HG03175 (cell line): ENCODE measurements around the gene NME9.

Source experiments
- ATAC-seq: cut with Tn5 transposase; IDR thresholded peaks from one replicate; pipeline ENCODE4 v1.9.1; 2021; ENCODE audit warnings: mild to moderate bottlenecking, moderate library complexity; ENCODE audit not compliant: unreplicated experiment

NME9 gene

DNA sequence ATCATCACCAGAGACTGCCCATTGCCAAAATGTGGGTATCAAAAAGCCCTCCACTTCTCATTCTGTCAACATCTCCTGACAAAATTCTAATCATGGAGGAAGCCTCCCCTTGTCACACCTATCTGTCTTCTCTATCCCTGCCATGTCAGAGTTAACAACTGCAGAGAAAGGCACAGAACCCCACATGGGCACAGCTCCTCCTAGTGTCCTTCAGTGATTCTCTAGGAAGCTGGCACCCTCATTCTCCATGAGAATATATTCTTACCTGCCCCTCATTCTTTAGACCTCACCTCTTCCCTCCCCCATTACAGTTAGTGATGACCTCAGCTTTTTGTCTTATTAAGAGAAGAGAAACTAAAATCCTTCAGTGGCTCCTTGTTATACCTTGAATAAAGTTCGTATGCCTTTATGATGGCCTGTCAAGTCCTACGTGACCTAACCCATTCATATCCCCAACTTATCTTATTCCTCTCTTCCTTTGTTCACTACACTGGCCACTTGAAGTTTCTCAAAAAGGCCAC lies 44.6 kb downstream of the NME9 start:
- no peak for ATAC-seq

DNA sequence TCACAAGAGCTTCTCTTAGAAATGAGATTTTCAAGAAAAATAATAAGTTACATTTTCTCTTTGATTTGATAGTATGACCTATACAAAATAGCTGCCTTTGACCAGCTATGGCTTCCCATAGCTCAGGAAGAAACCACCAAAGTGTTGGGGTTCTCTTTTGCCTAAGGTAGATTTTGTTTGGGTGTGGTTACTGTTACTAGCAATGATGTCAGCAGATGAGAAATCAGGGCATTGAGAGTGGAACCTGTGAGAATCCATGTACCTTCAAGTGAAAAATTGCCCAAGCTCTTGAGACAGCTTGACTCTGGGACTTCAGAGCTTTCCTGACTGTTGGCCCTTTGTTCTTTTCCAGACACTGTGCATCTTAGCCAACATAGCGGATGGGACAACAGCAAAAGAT lies 45.6 kb downstream of the NME9 start:
- ATAC-seq: no peak

DNA sequence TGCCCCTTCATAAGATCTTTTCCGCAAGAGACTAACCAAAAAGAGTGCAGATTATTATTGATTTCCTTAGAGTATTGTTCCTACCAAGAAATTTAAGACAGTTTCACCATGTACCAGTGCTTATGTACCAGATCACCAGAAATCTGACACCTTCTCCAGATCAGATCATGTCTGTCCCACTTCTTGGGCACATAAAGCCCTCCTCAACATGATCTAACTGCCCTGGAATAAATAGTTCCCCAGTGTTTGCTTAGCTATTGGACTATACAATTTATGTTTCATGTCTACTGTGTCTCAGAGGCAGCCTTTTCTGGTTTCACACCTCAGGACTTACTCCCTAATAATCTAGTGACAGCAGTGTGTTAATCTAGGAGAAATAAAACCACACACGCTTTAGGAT lies 46.8 kb downstream of the NME9 start:
- ATAC-seq: no peak

DNA sequence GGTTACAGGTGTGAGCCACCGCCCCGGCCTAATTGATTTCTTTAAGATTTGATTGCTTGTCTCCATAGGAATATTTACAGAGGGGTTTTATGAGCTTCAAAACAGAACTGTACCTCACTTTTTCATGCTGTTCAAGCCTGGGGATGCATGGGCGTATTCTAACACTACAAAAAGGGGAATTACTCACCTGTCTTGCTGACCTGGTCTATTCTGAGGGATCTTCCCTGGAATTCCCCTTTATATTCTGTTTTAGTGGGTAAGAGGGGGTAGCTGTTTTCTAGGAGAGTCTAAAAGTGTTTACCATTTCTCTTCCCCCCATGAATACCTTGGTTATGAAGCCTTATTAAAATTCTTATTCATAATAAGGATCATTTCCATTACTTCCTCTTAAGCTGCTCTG lies 48.1 kb downstream of the NME9 start:
- no peak for ATAC-seq

DNA sequence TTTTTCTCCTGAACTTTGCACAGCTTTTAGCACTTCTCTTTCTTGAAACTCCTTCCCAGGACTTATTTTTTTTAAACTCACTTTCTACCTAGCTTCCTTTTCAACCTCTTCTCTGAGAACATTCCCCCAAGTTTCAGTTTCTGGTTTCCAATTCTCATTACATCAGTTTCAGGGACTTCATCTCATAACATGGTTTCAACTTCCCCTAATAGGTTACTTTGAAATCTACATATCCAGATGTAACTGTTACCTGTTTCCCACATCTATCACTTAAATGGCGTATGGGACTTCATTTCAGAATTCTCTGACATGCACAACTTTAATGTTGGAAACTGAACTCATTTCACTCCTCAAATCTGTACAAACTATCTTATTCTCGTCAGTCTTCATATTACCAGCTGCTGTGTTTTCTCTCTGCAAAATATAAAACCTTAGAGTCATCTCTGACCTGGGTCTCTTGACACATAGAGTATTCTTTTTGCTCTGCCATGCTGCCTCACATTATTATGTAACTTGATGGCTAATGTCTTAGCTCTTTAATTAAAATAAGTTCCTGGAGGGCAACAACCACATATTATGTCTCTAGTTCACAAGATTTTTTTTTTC lies 58.4 kb downstream of the NME9 start:
- no peak for ATAC-seq

DNA sequence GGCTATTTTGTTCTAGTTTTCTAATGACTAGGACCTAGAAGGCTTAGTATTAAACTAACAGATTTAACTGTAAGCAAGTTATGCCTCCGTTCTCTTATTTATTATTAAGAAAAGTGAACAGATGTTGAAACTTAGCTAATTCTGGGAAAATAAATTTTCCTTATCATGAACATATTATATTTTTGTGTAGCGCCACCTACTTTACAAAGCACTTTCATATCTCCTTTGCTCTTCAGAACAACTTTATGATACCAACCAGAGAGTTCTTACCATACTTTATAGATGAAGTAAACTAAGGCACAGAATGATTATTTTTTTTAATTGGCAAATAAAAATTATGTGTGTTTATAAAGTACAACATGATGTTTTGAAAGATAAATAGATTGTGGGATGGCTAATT lies 59.4 kb downstream of the NME9 start:
- no peak for ATAC-seq

DNA sequence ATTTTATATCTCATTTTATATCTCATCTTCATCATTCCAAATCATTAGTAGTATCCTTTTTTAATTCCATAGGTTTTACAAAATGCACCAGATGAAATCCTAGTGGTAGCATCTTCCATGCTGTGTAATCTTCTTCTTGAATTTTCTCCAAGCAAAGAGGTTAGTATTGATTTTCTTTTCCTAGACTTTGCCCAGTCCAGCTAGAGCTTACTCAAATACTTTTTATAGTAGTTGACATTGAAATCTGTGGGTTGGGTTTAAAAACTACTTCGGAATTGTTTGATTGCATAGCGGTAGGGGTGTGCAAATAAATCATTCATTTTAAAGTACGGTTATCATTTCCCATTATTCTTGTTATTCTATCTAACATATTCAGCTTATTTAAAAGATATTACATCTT lies 62.6 kb downstream of the NME9 start:
- no peak for ATAC-seq

DNA sequence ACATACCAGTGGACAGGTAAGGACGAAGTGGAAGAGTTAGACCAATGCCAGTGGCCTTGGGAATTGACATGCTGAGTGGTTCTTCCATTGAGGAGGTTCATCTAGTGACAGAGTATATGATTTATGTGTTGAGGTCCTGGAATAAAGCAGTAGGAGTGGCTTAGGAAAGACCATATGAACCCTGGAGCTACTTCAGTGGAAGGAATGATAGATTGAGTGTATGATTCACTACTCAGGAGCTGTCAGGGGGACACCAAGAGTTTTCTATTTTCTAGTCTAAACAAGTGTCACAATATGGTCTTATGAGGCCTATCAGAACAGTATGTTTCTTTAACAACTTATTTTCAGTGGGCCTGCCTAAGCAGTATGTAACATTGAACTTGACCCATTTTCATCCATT lies 63.9 kb downstream of the NME9 start:
- no peak for ATAC-seq

DNA sequence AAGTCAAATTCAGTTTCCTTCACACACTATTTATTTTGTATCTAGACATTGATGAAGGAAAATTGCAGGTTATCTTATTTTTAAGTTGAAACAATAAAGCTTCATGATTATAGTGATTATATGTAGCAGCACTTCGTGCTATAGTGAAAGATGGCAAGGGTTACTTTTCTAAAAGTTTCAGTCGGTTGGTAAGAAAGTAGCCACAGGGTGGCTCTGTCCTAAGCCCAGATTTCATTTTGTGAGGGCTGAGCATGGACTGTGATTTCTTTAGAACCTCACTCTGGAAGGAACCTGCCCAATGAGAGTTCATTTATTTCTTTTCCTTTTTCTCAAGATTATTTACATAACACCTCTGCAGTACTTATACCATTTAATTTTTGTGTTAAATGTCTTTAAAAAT lies 66.5 kb downstream of the NME9 start:
- ATAC-seq: no peak

DNA sequence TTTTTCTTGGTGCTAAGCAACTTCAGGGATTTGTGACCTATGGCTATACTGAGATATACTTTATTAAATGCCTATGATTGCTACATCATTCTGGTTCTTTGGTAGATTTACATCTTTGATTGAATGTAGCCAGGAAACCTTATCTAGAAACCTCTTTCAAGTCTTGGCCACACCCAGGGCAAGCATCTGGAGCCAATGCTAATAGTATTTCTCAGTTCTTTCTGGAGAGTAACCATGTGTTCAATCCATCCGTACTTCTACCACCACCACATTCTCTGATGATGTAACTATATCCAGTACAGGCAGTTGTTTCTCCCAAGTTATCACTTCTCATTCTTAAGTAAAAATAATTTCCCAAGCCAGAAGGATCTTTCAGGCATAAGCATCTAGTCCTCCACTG lies 69.0 kb downstream of the NME9 start:
- ATAC-seq: no peak

DNA sequence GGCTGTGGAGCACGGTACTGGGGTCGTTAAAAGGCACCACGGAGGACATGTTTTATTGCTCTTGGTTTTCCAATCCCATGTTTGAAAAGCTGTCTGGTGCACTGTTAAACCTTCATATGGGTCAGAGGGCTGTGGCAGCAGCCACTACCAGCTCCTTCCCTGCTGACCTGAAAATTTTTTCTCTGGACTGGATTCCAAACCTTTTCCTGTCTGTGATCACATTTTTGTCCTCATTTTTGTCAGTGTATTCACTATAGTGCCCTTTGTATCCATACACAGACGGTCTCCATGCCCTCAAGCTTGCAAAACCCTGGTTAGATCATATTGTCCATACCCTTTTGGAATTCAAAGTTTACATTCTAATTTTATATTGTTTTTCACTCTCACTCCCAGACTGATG lies 70.5 kb downstream of the NME9 start:
- ATAC-seq: no peak

DNA sequence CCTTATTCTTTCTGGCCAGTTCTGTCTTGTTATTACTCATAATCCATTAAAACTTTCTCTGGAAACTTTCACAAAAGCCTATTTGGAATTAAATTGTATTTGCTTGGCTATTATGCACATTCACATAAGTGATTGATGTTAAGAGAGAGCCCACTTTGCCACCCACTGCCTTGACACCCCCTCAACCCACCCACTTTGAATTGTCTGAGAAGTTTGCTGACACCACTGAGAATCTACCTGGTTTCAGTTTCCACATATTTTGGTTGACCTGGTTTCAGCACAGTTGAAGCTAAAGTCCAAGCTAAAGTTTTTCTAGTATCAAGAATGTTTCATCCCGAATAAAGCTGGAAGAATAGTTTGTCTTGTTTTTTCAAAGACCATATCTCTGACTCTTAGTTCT lies 71.7 kb downstream of the NME9 start:
- ATAC-seq: no peak

DNA sequence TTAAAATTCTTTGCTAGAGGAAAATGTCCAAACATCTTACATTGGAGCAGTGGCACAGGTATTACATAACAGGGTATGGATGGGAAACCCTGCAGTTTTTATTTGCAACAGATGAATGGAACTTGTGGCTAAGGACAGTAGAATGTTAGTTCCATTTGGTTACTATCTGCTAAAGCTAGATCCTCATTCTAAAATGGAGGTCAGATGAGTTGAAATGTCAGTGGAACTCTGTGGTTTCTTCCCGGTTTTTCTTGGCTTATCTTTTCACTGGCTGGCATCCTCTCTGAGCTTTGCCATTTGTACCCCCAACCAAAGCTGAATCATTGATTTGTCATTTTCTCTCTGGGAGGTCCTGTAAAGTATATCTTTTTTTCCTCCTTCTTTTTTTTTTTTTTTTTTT lies 73.6 kb downstream of the NME9 start:
- no peak for ATAC-seq

DNA sequence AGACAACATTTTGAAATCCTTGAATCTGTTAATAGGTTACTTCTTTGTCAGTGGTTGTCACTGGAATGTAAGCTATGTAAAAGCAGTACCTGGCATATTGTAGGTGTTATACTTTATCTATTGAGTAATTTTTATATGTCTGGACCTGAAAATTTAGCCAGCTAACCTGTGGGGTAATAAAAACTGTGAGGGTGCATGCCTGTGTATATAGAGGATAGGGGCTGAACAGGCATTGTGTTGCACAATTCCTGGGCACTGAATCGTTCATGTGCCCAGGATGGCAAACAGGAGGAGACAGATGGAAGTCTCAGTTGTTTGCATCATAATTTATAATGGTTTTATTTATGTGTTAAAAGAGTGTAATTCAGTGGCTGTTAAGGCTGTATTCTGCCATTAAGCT lies 75.4 kb downstream of the NME9 start:
- ATAC-seq: no peak

DNA sequence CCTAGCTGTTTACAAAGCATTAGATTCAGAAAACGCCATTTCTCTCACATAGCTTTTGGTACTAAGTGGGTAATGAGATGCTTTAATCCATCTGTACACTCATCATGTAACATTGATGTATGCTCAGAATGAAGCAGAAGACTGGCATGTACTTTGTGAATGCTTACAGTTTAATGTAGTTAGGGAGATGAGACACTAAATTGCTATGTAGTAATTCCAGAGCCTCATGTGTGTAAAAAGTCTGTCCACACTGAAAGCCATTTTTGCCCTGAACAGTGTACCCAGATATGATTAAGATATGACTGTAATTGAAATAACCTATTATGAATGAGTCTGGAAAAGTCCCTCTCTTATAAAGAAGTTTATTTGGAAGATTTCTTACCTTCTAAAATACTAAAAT lies 76.0 kb downstream of the NME9 start:
- ATAC-seq: no peak
